ENCODE data around the gene SULT2B1.

Gene SULT2B1

DNA sequence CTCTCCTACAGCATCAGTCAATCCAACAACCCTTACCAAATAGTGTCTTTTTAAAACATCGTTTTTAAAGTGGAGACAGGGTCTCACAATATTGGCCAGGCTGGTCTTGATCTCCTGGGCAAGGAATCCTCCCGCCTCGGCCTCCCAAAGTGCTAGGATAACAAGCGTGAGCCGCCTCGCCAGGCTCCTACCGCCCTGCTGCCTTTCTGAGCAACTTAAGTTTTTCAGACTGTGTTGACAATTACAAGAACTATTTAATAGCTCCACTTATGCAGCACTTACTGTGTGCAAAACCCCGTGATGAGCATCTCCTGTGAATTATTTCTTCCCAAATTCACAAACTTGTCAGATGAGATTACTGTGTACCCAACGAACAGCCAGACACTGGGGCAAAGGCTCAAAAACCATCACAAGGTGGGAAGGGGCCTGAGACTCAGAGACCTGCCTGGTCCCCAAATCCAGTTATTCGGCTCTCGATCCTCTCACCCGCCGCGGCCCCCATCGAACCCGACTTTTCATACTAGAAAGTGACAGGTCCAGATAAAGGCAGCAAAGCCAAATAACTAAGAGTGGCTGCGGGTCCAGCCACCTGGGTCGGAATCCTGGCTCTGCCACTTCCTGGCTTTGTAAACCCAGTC is 66.4 kb downstream of the SULT2B1 start:
- Histone ChIP-seq H3K9ac (ENCODE audit: low read length) (peak overlapping the region; percentile 96), H3K4me1 (ENCODE audit: control insufficient read depth, low read depth, low read length) (peaks cover 24% of the 10 kb centered on the region), H3K9me3 (ENCODE audit: control insufficient read depth, low read depth, low read length) (no peaks in the 10 kb centered on the region), H3K4me3 (ENCODE audit: low read length) (peak overlapping the region; percentile 94), H3K27ac (ENCODE audit: low read length) (peak overlapping the region; percentile 88), H3K27me3 (ENCODE audit: control insufficient read depth, insufficient read depth, low read length) (no peaks in the 10 kb centered on the region), H3K36me3 (ENCODE audit: control insufficient read depth, low read depth, low read length) (peaks cover 28% of the 10 kb centered on the region)

DNA sequence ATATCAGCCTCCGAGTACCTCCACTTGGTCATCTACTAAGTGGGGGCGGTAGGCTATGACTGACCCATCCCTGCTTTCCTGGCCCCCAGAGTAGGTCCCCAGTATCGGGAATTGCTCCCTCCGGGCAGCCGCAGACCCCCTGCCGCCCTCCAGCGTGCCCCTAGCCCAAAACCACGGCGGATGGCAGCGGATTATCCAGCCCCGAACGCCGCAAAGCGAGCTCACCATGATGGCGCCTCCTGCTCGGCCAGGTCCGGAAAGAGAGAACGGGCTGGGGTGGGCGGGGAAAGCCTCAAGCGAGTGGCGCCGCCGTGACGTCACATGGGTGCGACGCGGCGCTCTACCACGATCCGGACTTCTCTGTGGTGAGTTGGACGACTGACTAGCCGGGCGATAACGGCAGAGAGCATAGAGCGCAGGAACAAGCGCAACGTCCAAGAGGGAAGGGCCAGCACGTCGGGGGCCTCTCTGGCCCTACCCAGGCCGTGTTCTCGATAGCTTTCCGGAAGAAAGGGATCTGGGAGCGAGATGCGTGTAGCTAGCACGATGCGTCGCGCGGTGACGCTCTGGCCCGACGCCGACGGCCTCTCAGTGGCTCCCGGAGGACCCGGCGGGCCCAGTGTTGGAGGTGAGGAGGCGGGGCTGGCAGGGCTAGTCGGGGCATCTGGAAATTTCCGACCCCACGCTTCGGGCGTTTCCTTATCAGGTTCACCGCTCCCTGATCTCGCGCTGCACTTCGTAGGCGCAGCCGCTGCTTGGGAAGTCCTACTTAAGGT is 67.1 kb downstream of the SULT2B1 start, which contains the start of the genes RPL18 and SPHK2:
Gene RPL18, minus strand, starts transcription at position 263 of the 776 bp plus-strand sequence. Its CDS starts 35 bp downstream, at position 228.
Gene SPHK2, plus strand, starts transcription at position 591 of the 776 bp plus-strand sequence. CDS start 1,009 bp downstream, outside the sequence.
- Histone ChIP-seq H3K4me1 (ENCODE audit: control insufficient read depth, low read depth, low read length) (peaks cover 24% of the 10 kb centered on the region), H3K27me3 (ENCODE audit: control insufficient read depth, insufficient read depth, low read length) (no peaks in the 10 kb centered on the region), H3K4me3 (ENCODE audit: low read length) (peak within 1 kb of the TSS; percentile 94), H3K9ac (ENCODE audit: low read length) (peak within 1 kb of the TSS; percentile 96), H3K36me3 (ENCODE audit: control insufficient read depth, low read depth, low read length) (peaks cover 28% of the 10 kb centered on the region), H3K27ac (ENCODE audit: low read length) (peak within 1 kb of the TSS; percentile 88), H3K9me3 (ENCODE audit: control insufficient read depth, low read depth, low read length) (no peaks in the 10 kb centered on the region)

DNA sequence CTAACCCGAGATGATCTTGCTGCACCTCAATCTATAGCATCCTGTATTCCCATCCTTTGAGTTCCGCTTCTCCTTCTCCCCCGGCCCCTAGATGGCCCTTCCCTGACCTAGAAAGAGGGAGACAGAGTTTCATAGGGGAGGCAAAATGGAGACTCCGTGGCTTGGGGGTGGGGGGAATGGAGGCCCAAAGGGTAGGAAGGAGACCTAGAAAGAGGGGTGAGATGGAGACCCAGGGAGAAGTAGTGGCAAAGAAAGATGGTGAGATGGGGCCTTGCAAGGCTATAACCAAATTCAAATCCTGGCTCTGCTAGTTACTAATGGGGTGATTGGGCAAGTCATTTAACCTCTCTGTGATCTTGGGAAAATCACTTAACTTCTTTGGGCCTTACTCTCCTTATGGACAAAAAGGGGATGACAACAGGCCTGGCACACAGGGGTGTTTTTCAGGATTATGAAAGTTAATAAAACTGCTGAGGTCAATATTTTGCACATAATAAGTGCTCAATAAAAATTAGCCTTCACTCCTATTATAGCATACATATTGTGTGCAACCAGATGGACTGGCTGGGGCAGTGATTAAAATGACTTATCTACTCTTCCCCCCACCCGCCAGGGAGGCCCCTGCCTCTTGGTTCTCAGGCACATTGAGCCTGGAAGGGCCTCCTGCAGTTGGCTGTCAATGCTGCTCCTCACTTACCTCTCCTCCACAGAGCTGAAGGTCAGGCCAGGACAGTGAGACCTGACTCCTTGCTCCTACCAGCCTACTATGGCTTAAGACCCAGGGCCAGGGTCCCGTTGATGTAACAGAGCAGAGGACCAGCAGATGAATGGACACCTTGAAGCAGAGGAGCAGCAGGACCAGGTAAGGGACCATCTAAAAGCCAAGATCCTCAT is 68.0 kb downstream of the SULT2B1 start:
- peak overlapping the region; percentile 94 for H3K4me3 ChIP-seq (ENCODE audit: low read length)
- peaks cover 28% of the 10 kb centered on the region for H3K36me3 ChIP-seq (ENCODE audit: control insufficient read depth, low read depth, low read length)
- peaks cover 20% of the 10 kb centered on the region for H3K4me1 ChIP-seq (ENCODE audit: control insufficient read depth, low read depth, low read length)
- H3K9ac ChIP-seq (ENCODE audit: low read length), result peak overlapping the region; percentile 96
- H3K27ac ChIP-seq (ENCODE audit: low read length), result peak overlapping the region; percentile 66
- no peaks in the 10 kb centered on the region for H3K9me3 ChIP-seq (ENCODE audit: control insufficient read depth, low read depth, low read length)
- no peaks in the 10 kb centered on the region for H3K27me3 ChIP-seq (ENCODE audit: control insufficient read depth, insufficient read depth, low read length)

DNA sequence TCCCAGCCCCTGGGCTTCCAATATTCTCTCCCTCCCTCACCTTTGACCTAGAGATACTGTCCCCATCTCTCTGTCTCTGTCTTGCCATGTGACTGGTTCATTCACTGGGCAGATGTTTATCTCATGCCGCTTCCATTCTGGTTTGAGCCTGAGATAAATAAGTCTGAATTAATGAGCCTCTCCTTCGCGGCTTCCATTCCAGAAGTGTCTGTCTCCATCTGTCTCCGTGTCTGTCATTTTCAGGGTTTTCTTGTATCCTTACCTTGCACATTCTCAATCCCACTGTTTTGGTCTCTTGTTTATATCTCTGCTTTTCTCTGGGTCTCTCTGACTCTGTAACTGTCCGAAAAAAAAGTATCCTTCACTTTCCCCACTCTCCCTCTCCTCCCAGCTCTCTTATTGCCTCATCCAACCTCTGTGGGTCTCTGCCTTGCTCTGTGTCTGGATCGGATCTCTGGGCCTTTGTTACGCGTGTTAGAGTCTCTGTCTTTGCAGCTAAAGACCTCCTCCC is 71.6 kb downstream of the SULT2B1 start:
- Histone ChIP-seq H3K27me3 (ENCODE audit: control insufficient read depth, insufficient read depth, low read length) (no peaks in the 10 kb centered on the region), H3K9me3 (ENCODE audit: control insufficient read depth, low read depth, low read length) (no peaks in the 10 kb centered on the region), H3K4me3 (ENCODE audit: low read length) (peak overlapping the region; percentile 91), H3K27ac (ENCODE audit: low read length) (peak overlapping the region; percentile 42), H3K4me1 (ENCODE audit: control insufficient read depth, low read depth, low read length) (peaks cover 12% of the 10 kb centered on the region), H3K9ac (ENCODE audit: low read length) (peak overlapping the region; percentile 75), H3K36me3 (ENCODE audit: control insufficient read depth, low read depth, low read length) (no peaks in the 10 kb centered on the region)

DNA sequence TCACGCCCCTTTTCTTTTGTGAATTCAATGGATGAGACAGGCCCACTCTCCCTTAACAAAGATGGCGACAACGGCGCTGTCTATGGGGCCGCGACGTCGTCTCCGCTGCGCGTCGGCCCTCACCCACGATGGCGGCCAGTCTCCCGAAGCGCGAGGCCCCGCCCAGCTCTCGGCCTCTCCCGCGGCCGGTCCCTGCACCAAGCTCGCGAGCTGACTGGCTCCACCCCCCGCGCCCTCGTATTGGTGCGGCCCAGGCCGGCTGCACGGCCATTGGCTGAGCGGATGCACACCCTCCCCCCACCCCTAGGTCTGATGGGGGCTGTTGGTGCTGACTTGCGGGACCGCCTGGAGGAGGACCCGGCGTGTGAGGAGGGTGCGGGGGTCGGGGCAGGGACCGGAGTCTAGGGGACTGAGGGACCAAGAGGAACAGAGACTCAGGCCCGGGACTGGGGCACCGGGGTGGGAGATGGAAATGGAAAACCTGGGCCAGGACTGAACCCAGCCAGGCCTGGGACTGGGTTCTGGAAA is 72.2 kb downstream of the SULT2B1 start:
- H3K4me3 ChIP-seq (ENCODE audit: low read length), result peak overlapping the region; percentile 91
- peaks cover 12% of the 10 kb centered on the region for H3K4me1 ChIP-seq (ENCODE audit: control insufficient read depth, low read depth, low read length)
- peak overlapping the region; percentile 85 for H3K27ac ChIP-seq (ENCODE audit: low read length)
- no peaks in the 10 kb centered on the region for H3K9me3 ChIP-seq (ENCODE audit: control insufficient read depth, low read depth, low read length)
- H3K9ac ChIP-seq (ENCODE audit: low read length), result peak overlapping the region; percentile 79
- H3K27me3 ChIP-seq (ENCODE audit: control insufficient read depth, insufficient read depth, low read length), result no peaks in the 10 kb centered on the region
- H3K36me3 ChIP-seq (ENCODE audit: control insufficient read depth, low read depth, low read length), result no peaks in the 10 kb centered on the region

DNA sequence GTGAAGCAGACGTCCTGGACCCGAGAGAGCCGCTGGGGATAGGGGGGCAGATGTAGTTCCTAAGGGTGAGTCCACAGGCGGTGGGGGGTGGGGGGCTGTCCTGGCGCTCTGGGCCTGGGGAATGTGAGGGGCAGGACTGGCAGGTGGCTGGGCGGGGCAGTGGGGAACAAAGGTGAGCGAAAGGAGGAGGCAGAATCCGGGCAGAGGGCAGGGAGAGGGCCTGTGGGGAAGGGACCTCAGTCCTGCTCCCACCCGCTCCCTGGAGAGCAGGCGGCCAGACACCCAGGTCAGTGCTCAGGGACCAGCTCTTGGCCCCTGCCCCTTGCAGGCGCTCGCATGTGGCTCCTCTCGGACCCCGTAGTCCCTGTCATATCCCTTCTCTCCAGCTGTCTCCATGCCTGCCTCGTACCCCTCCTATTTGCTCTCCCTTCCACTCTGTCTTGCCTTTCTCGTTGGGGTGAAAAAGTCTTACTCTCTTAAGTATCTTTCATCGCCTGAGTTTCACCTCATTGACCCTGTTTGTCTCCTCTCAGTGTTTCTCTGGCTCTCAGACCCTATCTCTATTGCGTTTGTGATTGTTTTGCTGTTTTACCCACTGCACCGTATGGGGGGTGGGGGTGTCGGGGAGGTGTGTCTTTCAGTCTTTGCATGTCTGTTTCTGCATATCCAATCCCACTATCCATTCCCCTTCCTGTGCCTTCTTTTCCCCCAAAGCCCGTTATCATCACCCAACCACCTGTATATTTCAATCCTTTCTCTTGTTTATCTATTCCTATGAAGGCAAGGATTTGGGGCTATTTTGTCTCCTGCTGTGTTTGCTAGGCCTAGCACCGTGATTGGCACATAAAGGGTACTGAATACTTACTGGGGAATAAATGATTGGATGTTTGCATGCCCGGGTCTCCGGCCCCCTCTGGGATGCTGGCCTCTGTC is 73.1 kb downstream of the SULT2B1 start:
- Histone ChIP-seq H3K4me3 (ENCODE audit: low read length) (peak overlapping the region; percentile 91), H3K9me3 (ENCODE audit: control insufficient read depth, low read depth, low read length) (no peaks in the 10 kb centered on the region), H3K27ac (ENCODE audit: low read length) (no peak overlapping the region), H3K36me3 (ENCODE audit: control insufficient read depth, low read depth, low read length) (no peaks in the 10 kb centered on the region), H3K4me1 (ENCODE audit: control insufficient read depth, low read depth, low read length) (peaks cover 15% of the 10 kb centered on the region), H3K9ac (ENCODE audit: low read length) (peak overlapping the region; percentile 79), H3K27me3 (ENCODE audit: control insufficient read depth, insufficient read depth, low read length) (no peaks in the 10 kb centered on the region)

DNA sequence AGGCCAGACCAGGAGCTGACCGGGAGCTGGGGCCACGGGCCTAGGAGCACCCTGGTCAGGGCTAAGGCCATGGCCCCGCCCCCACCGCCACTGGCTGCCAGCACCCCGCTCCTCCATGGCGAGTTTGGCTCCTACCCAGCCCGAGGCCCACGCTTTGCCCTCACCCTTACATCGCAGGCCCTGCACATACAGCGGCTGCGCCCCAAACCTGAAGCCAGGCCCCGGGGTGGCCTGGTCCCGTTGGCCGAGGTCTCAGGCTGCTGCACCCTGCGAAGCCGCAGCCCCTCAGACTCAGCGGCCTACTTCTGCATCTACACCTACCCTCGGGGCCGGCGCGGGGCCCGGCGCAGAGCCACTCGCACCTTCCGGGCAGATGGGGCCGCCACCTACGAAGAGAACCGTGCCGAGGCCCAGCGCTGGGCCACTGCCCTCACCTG is 73.9 kb downstream of the SULT2B1 start:
- H3K9ac ChIP-seq (ENCODE audit: low read length), result no peak overlapping the region
- no peaks in the 10 kb centered on the region for H3K9me3 ChIP-seq (ENCODE audit: control insufficient read depth, low read depth, low read length)
- peaks cover 20% of the 10 kb centered on the region for H3K4me1 ChIP-seq (ENCODE audit: control insufficient read depth, low read depth, low read length)
- H3K27me3 ChIP-seq (ENCODE audit: control insufficient read depth, insufficient read depth, low read length), result no peaks in the 10 kb centered on the region
- no peak overlapping the region for H3K4me3 ChIP-seq (ENCODE audit: low read length)
- no peak overlapping the region for H3K27ac ChIP-seq (ENCODE audit: low read length)
- no peaks in the 10 kb centered on the region for H3K36me3 ChIP-seq (ENCODE audit: control insufficient read depth, low read depth, low read length)

DNA sequence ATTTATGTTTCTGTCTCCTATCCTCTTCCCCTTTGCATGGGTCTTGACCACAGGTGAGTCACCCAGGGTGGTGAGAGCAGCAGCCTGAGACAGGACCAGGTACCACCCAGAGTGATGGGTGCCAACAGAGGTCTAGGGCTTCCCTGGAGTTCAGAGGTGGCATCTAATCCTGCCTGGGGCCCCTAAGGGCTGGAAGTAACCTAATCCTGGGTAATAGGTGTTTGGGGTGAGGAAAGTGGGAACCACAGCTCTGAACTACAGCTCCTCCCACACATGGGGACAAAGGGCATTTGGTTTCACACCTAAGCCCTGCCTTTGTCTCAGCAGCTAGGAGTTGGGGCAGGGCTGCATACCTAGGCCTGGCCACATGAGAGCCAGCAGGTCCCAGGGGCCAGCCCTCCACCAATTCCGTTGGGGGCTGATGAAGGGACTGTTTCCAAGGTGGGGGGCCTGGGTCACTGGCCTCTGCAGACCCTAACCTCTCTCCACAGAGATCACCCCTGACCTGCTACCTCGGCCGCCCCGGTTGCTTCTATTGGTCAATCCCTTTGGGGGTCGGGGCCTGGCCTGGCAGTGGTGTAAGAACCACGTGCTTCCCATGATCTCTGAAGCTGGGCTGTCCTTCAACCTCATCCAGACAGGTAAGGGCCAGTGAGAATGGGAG is 75.4 kb downstream of the SULT2B1 start:
- Histone ChIP-seq H3K27ac (ENCODE audit: low read length) (no peak overlapping the region), H3K36me3 (ENCODE audit: control insufficient read depth, low read depth, low read length) (no peaks in the 10 kb centered on the region), H3K9me3 (ENCODE audit: control insufficient read depth, low read depth, low read length) (no peaks in the 10 kb centered on the region), H3K4me1 (ENCODE audit: control insufficient read depth, low read depth, low read length) (peaks cover 27% of the 10 kb centered on the region), H3K9ac (ENCODE audit: low read length) (no peak overlapping the region), H3K4me3 (ENCODE audit: low read length) (no peak overlapping the region), H3K27me3 (ENCODE audit: control insufficient read depth, insufficient read depth, low read length) (no peaks in the 10 kb centered on the region)

DNA sequence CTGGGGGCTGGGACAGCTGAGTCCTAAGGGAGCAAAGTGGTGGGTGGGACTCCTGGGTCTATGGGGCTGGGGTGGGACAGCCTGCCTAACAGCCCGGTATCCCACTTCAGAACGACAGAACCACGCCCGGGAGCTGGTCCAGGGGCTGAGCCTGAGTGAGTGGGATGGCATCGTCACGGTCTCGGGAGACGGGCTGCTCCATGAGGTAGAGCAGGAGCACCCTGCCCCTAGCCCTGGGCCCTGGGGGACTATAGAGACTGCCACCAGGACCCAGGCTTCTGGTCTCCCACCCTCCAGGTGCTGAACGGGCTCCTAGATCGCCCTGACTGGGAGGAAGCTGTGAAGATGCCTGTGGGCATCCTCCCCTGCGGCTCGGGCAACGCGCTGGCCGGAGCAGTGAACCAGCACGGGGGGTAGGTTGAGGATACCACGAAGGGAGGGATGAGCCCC is 75.9 kb downstream of the SULT2B1 start:
- H3K36me3 ChIP-seq (ENCODE audit: control insufficient read depth, low read depth, low read length), result no peaks in the 10 kb centered on the region

More for the DNA sequence above, 75.9 kb downstream of the SULT2B1 start:
- Histone ChIP-seq H3K27me3 (ENCODE audit: control insufficient read depth, insufficient read depth, low read length) (no peaks in the 10 kb centered on the region), H3K9me3 (ENCODE audit: control insufficient read depth, low read depth, low read length) (no peaks in the 10 kb centered on the region), H3K9ac (ENCODE audit: low read length) (no peak overlapping the region), H3K27ac (ENCODE audit: low read length) (no peak overlapping the region), H3K4me3 (ENCODE audit: low read length) (no peak overlapping the region), H3K4me1 (ENCODE audit: control insufficient read depth, low read depth, low read length) (peaks cover 27% of the 10 kb centered on the region)
